OCI-LY1 (cell line): ENCODE results near the gene AIFM2.
"Not testable (repeated sequence)": the region's sequence is repeated elsewhere in the genome, so short reads cannot be mapped to it uniquely, and the experiment has no call there.

Source experiments
- H2AFZ ChIP-seq: fragments of 200-600 bp; sonication (generic), shearing (Covaris generic); 2 replicates; pipeline ENCODE4 v1.6.0; 2014; ENCODE audit warnings: antibody characterized with exemption, mild to moderate bottlenecking, low read length
- H3F3A ChIP-seq: fragments of 200-600 bp; sonication (generic), shearing (Covaris generic); 2 replicates; pipeline ENCODE4 v1.6.0; 2014; ENCODE audit warnings: mild to moderate bottlenecking, antibody characterized with exemption, low read length, moderate library complexity; ENCODE audit not compliant: insufficient read depth
- H3K27ac ChIP-seq: fragments of 200-600 bp; sonication (generic); 2 replicates; pipeline ENCODE4 v1.5.1; 2014; ENCODE audit warnings: low read length, mixed run types, mild to moderate bottlenecking, low read depth; ENCODE audit not compliant: poor library complexity, severe bottlenecking
- H3K27me3 ChIP-seq: fragments of 200-600 bp; sonication (generic); 2 replicates; pipeline ENCODE4 v1.6.0; 2014; ENCODE audit warnings: antibody characterized with exemption, mild to moderate bottlenecking, low read length, moderate library complexity; ENCODE audit not compliant: insufficient read depth
- H3K36me3 ChIP-seq: fragments of 200-600 bp; sonication (generic); 2 replicates; pipeline ENCODE4 v1.6.1; 2014; ENCODE audit warnings: mild to moderate bottlenecking, antibody characterized with exemption, low read length, moderate library complexity, mixed read lengths; ENCODE audit not compliant: insufficient read depth
- H3K4me1 ChIP-seq: fragments of 200-600 bp; sonication (generic); 2 replicates; pipeline ENCODE4 v1.5.1; 2014; ENCODE audit warnings: mild to moderate bottlenecking, low read length, moderate library complexity; ENCODE audit not compliant: insufficient read depth, severe bottlenecking
- H3K4me2 ChIP-seq: fragments of 200-600 bp; sonication (generic), shearing (Covaris generic); 2 replicates; pipeline ENCODE4 v1.6.1; 2014; ENCODE audit warnings: low read length
- H3K4me3 ChIP-seq: fragments of 200-600 bp; sonication (generic); 2 replicates; pipeline ENCODE4 v1.5.1; 2014; ENCODE audit warnings: low read length, low read depth, mild to moderate bottlenecking, mixed read lengths; ENCODE audit not compliant: poor library complexity, severe bottlenecking
- H3K79me2 ChIP-seq: fragments of 200-600 bp; shearing (Covaris generic); 2 replicates; pipeline ENCODE4 v1.6.1; 2016; ENCODE audit warnings: mixed run types, low read length, mixed read lengths; ENCODE audit not compliant: insufficient read depth
- H3K9ac ChIP-seq: fragments of 200-600 bp; sonication (generic), shearing (Covaris generic); 2 replicates; pipeline ENCODE4 v1.6.1; 2014; ENCODE audit warnings: mild to moderate bottlenecking, low read length, mixed read lengths
- H3K9me2 ChIP-seq: fragments of 200-600 bp; sonication (generic), shearing (Covaris generic); 2 replicates; pipeline ENCODE4 v1.6.1; 2014; ENCODE audit warnings: low read depth, mild to moderate bottlenecking, low read length, mixed read lengths
- H3K9me3 ChIP-seq: fragments of 200-600 bp; shearing (Covaris generic); 2 replicates; pipeline ENCODE4 v1.6.1; 2014; ENCODE audit warnings: low read length, mixed read lengths
- H4K20me1 ChIP-seq: fragments of 200-600 bp; sonication (generic), shearing (Covaris generic); 2 replicates; pipeline ENCODE4 v1.6.0; 2016; ENCODE audit warnings: mild to moderate bottlenecking, low read length; ENCODE audit not compliant: insufficient read depth
- CTCF ChIP-seq: fragments of 200-600 bp; sonication (generic), shearing (Covaris generic); IDR thresholded peaks from 2 replicates; pipeline ENCODE4 v1.5.1; 2017; ENCODE audit warnings: mild to moderate bottlenecking, antibody characterized with exemption, low read length, moderate library complexity, mixed read lengths
- EZH2 ChIP-seq: fragments of 200-600 bp; sonication (generic), shearing (Covaris generic); IDR thresholded peaks from 2 replicates; pipeline ENCODE4 v1.8.0; 2017; ENCODE audit warnings: borderline replicate concordance, mixed run types, mild to moderate bottlenecking, antibody characterized with exemption, low read length, moderate library complexity, mixed read lengths

The AIFM2 gene

DNA sequence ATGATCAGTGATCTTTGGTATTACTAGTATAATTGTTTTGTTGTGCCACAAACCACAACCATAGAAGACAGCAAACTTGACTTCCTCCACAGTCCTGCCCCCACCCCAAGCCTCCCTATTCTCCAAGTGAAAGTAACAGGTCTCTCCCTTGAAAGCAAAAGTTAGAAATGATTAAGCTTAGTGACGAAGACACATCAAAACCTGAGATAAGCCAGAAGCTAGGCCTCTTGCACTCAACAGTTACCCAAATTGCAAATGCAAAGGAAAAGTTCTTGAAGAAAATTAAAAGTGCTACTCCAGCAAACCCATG is 30.2 kb upstream of the AIFM2 start:
- H2AFZ ChIP-seq, result no peak overlapping the region
- H3K27me3 ChIP-seq, result no peaks in the 10 kb centered on the region
- H3K9ac ChIP-seq, result no peak overlapping the region
- H4K20me1 ChIP-seq, result no peaks in the 10 kb centered on the region
- H3K4me3 ChIP-seq, result no peak overlapping the region
- peaks cover 71% of the 10 kb centered on the region for H3K79me2 ChIP-seq
- peaks cover 76% of the 10 kb centered on the region for H3K36me3 ChIP-seq
- no peaks in the 10 kb centered on the region for H3K9me3 ChIP-seq
- no peak for TF ChIP-seq CTCF
- no peak for TF ChIP-seq EZH2
- no peak overlapping the region for H3K27ac ChIP-seq
- peaks cover 19% of the 10 kb centered on the region for H3K4me1 ChIP-seq
- H3K9me2 ChIP-seq, result no peaks in the 10 kb centered on the region
- no peaks in the 10 kb centered on the region for H3F3A ChIP-seq
- H3K4me2 ChIP-seq, result no peak overlapping the region

DNA sequence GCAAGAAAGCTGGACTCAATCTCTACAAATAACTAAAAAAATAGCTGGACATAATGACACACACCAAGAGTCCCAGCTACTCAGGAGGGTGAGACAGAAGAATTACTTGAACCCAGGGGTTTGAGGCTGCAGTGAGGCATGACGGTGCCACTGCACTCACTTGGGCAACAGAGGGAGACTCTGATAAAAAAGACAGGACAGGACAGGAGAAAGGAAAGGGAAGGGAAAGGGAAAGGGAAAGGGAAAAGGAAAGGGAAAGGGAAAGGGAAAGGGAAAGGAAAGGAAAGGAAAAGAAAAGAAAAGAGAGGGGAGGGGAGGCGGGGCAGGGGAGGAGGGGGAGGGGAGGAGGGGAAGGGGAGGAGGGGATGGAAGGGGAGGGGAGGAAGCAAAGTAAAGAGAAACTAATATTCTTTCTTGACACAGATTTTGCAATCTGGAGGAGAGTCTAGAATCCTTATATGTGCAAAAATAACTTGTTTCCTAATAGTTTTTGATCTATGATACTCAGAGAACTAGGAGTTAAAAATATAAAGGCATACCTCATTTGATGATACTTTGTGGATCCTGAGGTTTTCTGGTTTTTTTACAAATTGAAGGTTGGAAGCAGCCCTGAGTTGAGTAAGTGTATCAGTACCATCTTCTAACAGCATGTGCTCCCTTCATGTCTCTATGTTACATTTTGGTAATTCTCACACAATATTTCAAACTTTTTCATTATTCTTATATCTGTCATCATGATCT is 29.7 kb upstream of the AIFM2 start:
- Histone ChIP-seq H3K4me2 (no peak overlapping the region), H3K27me3 (no peaks in the 10 kb centered on the region), H3K4me1 (peaks cover 14% of the 10 kb centered on the region), H2AFZ (no peak overlapping the region), H3K79me2 (peaks cover 66% of the 10 kb centered on the region), H3F3A (no peaks in the 10 kb centered on the region), H3K27ac (no peak overlapping the region), H3K36me3 (peaks cover 76% of the 10 kb centered on the region), H3K9ac (no peak overlapping the region), H4K20me1 (no peaks in the 10 kb centered on the region), H3K9me3 (no peaks in the 10 kb centered on the region), H3K4me3 (no peak overlapping the region), H3K9me2 (no peaks in the 10 kb centered on the region)
- TF ChIP-seq CTCF (no peak), EZH2 (no peak)

DNA sequence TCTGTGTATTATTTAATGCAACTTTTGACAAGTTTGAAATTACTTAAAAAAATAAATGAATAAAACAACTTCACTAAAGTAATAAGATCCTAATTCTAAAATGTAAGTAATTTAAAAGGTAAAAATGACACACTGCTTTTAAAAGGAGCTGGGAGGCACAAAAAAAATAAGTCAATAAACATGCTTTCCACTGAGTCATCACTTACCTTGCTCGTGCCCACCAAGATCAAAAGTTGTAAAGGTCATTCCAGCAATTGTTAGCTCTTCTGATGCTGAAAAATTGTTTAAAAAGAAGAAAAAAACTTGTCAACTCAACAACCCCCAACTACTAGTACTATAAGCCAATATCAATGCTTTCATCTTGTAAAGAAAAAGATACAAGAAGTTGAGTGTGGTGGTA is 28.2 kb upstream of the AIFM2 start:
- no peak overlapping the region for H3K27ac ChIP-seq
- H2AFZ ChIP-seq, result no peak overlapping the region
- H3F3A ChIP-seq, result no peaks in the 10 kb centered on the region
- peaks cover 51% of the 10 kb centered on the region for H3K79me2 ChIP-seq
- no peak overlapping the region for H3K9ac ChIP-seq
- H3K27me3 ChIP-seq, result no peaks in the 10 kb centered on the region
- H3K36me3 ChIP-seq, result peaks cover 77% of the 10 kb centered on the region
- no peak overlapping the region for H3K4me3 ChIP-seq
- H3K9me2 ChIP-seq, result no peaks in the 10 kb centered on the region
- H3K4me1 ChIP-seq, result peaks cover 8% of the 10 kb centered on the region
- no peaks in the 10 kb centered on the region for H4K20me1 ChIP-seq
- H3K9me3 ChIP-seq, result no peaks in the 10 kb centered on the region
- no peak overlapping the region for H3K4me2 ChIP-seq
- no peak for TF ChIP-seq CTCF
- TF ChIP-seq EZH2, result no peak

- not testable (repeated sequence) for H3F3A ChIP-seq, H4K20me1 ChIP-seq, H3K4me3 ChIP-seq, H3K9me2 ChIP-seq, H3K27ac ChIP-seq, H3K4me2 ChIP-seq, H3K27me3 ChIP-seq, H2AFZ ChIP-seq, H3K4me1 ChIP-seq, H3K9ac ChIP-seq, H3K9me3 ChIP-seq
- Histone ChIP-seq H3K36me3 (peaks cover 81% of the 10 kb centered on the region), H3K79me2 (peaks cover 38% of the 10 kb centered on the region)
Measured at GRCh38 chr10:70159366-70159765, 26.7 kb upstream of the AIFM2 start.
